ENCODE measurements around the gene LMO1.

Gene LMO1

GRCh38 chr11:8217926-8218325 lies 45.8 kb downstream of the LMO1 start:
- no peak for TF ChIP-seq POLR2A (IDR thresholded peaks at IDR 0.05; ENCODE audit: low read depth, low read length)
- FAIRE-seq (no peak), DNase-seq (ENCODE audit: insufficient read length, low spot score) (no peak)

GRCh38 chr11:8217136-8217535 lies 46.5 kb downstream of the LMO1 start:
- DNase-seq (ENCODE audit: insufficient read length, low spot score), result no peak
- no peak for TF ChIP-seq POLR2A (IDR thresholded peaks at IDR 0.05; ENCODE audit: low read depth, low read length)
- FAIRE-seq, result no peak

GRCh38 chr11:8213376-8213775 lies 50.3 kb downstream of the LMO1 start:
- DNase-seq (ENCODE audit: insufficient read length, low spot score) (no peak), FAIRE-seq (no peak)
- no peak for TF ChIP-seq POLR2A (IDR thresholded peaks at IDR 0.05; ENCODE audit: low read depth, low read length)

- no peak for TF ChIP-seq POLR2A (IDR thresholded peaks at IDR 0.05; ENCODE audit: low read depth, low read length)
- no peak for DNase-seq (ENCODE audit: insufficient read length, low spot score)
- FAIRE-seq, result no peak
These were observed 54.4 kb downstream of the LMO1 start for GRCh38 chr11:8209208-8209807.

GRCh38 chr11:8207080-8208000 lies 56.3 kb downstream of the LMO1 start:
- DNase-seq (ENCODE audit: insufficient read length, low spot score), result no peak
- no peak for FAIRE-seq
- no peak for TF ChIP-seq POLR2A (IDR thresholded peaks at IDR 0.05; ENCODE audit: low read depth, low read length)

GRCh38 chr11:8206251-8207079 lies 57.2 kb downstream of the LMO1 start:
- DNase-seq (ENCODE audit: insufficient read length, low spot score), result no peak
- no peak for FAIRE-seq
- no peak for TF ChIP-seq POLR2A (IDR thresholded peaks at IDR 0.05; ENCODE audit: low read depth, low read length)

GRCh38 chr11:8205566-8205965 lies 58.1 kb downstream of the LMO1 start:
- no peak for FAIRE-seq

GRCh38 chr11:8204596-8204995 lies 59.1 kb downstream of the LMO1 start:
- no peak for TF ChIP-seq POLR2A (IDR thresholded peaks at IDR 0.05; ENCODE audit: low read depth, low read length)
- no peak for DNase-seq (ENCODE audit: insufficient read length, low spot score)
- FAIRE-seq, result no peak

More at GRCh38 chr11:8205566-8205965, 58.1 kb downstream of the LMO1 start:
- no peak for TF ChIP-seq POLR2A (IDR thresholded peaks at IDR 0.05; ENCODE audit: low read depth, low read length)
- no peak for DNase-seq (ENCODE audit: insufficient read length, low spot score)

- FAIRE-seq, result no peak
- DNase-seq (ENCODE audit: insufficient read length, low spot score), result no peak
- no peak for TF ChIP-seq POLR2A (IDR thresholded peaks at IDR 0.05; ENCODE audit: low read depth, low read length)
These were observed 59.7 kb downstream of the LMO1 start for GRCh38 chr11:8204025-8204424.

- TF ChIP-seq POLR2A (IDR thresholded peaks at IDR 0.05; ENCODE audit: low read depth, low read length), result no peak
- no peak for FAIRE-seq
- DNase-seq (ENCODE audit: insufficient read length, low spot score), result no peak
These were observed 60.3 kb downstream of the LMO1 start for GRCh38 chr11:8203414-8203715.

GRCh38 chr11:8202516-8203413 lies 60.9 kb downstream of the LMO1 start:
- FAIRE-seq, result no peak

GRCh38 chr11:8201644-8202365 lies 61.9 kb downstream of the LMO1 start:
- DNase-seq (ENCODE audit: insufficient read length, low spot score) (no peak), FAIRE-seq (no peak)
- TF ChIP-seq POLR2A (IDR thresholded peaks at IDR 0.05; ENCODE audit: low read depth, low read length), result no peak

More at GRCh38 chr11:8202516-8203413, 60.9 kb downstream of the LMO1 start:
- TF ChIP-seq POLR2A (IDR thresholded peaks at IDR 0.05; ENCODE audit: low read depth, low read length), result no peak
- DNase-seq (ENCODE audit: insufficient read length, low spot score), result no peak

GRCh38 chr11:8199676-8200075 lies 64.0 kb downstream of the LMO1 start:
- FAIRE-seq (no peak), DNase-seq (ENCODE audit: insufficient read length, low spot score) (no peak)
- no peak for TF ChIP-seq POLR2A (IDR thresholded peaks at IDR 0.05; ENCODE audit: low read depth, low read length)
